Heart right ventricle (tissue), 16 donors: ENCODE measurements around the gene LIPH. TPM values are rescaled to one million over a fixed set of nuclear protein-coding genes. Genes with fewer than 3 reads are reported as not detected.

Experiments
- ATAC-seq, 8 donors: fragments of 200-7000 bp; cut with Tn5 transposase; one replicate each; pipeline ENCODE4 v1.9.1; 2020; ENCODE audit warnings: mild to moderate bottlenecking in 8 of 8, moderate library complexity in 8 of 8, moderate number of reproducible peaks in 1 of 8
- DNase-seq, 2 donors: peaks; one replicate each; pipeline ENCODE4 v3.0.0-alpha.2; 2020
- H3K27ac ChIP-seq, 10 donors: fragments of 200-600 bp; sonication (generic) in 2 of 10; one replicate each; pipeline versions ENCODE4 v1.5.0 to v1.8.0; 2020 to 2022; ENCODE audit warnings: mild to moderate bottlenecking in 3 of 10
- H3K27me3 ChIP-seq, 7 donors: fragments of 200-600 bp; one replicate each; pipeline ENCODE4 v1.8.0; 2021 to 2022; ENCODE audit warnings: mild to moderate bottlenecking in 2 of 7
- H3K36me3 ChIP-seq, 9 donors: fragments of 200-600 bp; sonication (generic) in 1 of 9; one replicate each; pipeline versions ENCODE4 v1.5.0 to v1.8.0; 2020 to 2022; ENCODE audit warnings: mild to moderate bottlenecking in 2 of 9
- H3K4me1 ChIP-seq, 9 donors: fragments of 200-600 bp; sonication (generic) in 1 of 9; one replicate each; pipeline versions ENCODE4 v1.5.0 to v1.8.0; 2020 to 2022; ENCODE audit warnings: mild to moderate bottlenecking in 4 of 9
- H3K4me3 ChIP-seq, 10 donors: fragments of 200-600 bp; sonication (generic) in 2 of 10; one replicate each; pipeline versions ENCODE4 v1.5.0 to v1.8.0; 2020 to 2022; ENCODE audit warnings: mild to moderate bottlenecking in 7 of 10, moderate library complexity in 2 of 10
- H3K9me3 ChIP-seq, 11 donors: fragments of 200-600 bp in 10 of 11; sonication (generic) in 2 of 11; one replicate each; pipeline versions ENCODE4 v1.5.0 to v1.8.0; 2013 to 2022; ENCODE audit warnings: mild to moderate bottlenecking in 2 of 11, control low read depth in 1 of 11, moderate library complexity in 1 of 11
- CTCF ChIP-seq, 9 donors: fragments of 200-600 bp; sonication (generic) in 2 of 9; IDR thresholded peaks; one replicate each; pipeline versions ENCODE4 v1.5.0 to v1.8.0; 2021 to 2022; ENCODE audit warnings: antibody characterized with exemption in 9 of 9, mild to moderate bottlenecking in 5 of 9, moderate library complexity in 1 of 9
- WGBS, 2 donors: extraction: QIAGEN DNeasy Blood & Tissue Kit; methylation state at CpG; one replicate each; pipeline ENCODE4 v1.1.7; 2013; ENCODE audit warnings: inconsistent platforms in 1 of 2; 5-methylcytosine and 5-hydroxymethylcytosine counted together
- intact Hi-C, 10 donors: fragments of 100-400 bp; cut with DNase I; formaldehyde crosslinking; loops; one replicate each; pipeline versions ENCODE4 v1.11.1 to v1.14.2; 2022
- polyA plus RNA-seq, 2 donors: library from polyadenylated mRNA; stranded (reverse); fragments of 200-250 nt; gene quantifications; one replicate each; pipeline ENCODE4 v1.2.3, GENCODE V29; 2013
- total RNA-seq, 10 donors: library from RNA; stranded (reverse); fragmentation: NEBNext Ultra II Directional in 3 of 10; extraction: Animal tissue kit (Norgen Biotek cat#: 25700) in 3 of 10; gene quantifications; one replicate each; pipeline versions ENCODE4 v1.2.1 to v1.2.4, GENCODE V29; 2021 to 2023
- donor health status: Arrhythmogenic right ventricular cardiomyopathy.
- donor health status: ischemic (EF 13 %, LVEDD 7.1; RV severe dilation, severe dysfunction).
- donor health status: healthy with polysubstance abuse.
- donor health status: DM: no; HTN: yes; CAD: no.
- donor health status: DM: no; HTN: no; CAD: no.
- donor health status: ischemic (EF 25% LVEDD 6.9; RV normal size, moderate dysfunction).
- donor health status: ischemic (EF 25% LVEDD 5.7; RV mildly dilated, moderate dysfunction).
- donor health status: healthy.
- donor health status: DM: yes; HTN: yes; CAD: no.
- donor health status: Ischemic cardiomyopathy.
- donor health status: ischemic (EF 35%, LVEDD 5.7; RV mildly dilated, moderate dysfunction).
- donor health status: nonischemic (EF 11% LVEDD 7.7; RV severe dilation, severe dysfunction).
- donor health status: DM: yes; HTN: yes; CAD: no.
- donor health status: PGD.
- donor health status: ischemic (EF 29% LVEDD 5.4; RV normal size, mild dysfunction).
- donor health status: nonischemic (EF 23%, LVEDD 6.1; RV moderate dilation, normal function).

Gene LIPH
- total and polyA plus RNA-seq, 12 donors = 0.12 to 1.7 (median 0.42) TPM; not detected in 2

DNA sequence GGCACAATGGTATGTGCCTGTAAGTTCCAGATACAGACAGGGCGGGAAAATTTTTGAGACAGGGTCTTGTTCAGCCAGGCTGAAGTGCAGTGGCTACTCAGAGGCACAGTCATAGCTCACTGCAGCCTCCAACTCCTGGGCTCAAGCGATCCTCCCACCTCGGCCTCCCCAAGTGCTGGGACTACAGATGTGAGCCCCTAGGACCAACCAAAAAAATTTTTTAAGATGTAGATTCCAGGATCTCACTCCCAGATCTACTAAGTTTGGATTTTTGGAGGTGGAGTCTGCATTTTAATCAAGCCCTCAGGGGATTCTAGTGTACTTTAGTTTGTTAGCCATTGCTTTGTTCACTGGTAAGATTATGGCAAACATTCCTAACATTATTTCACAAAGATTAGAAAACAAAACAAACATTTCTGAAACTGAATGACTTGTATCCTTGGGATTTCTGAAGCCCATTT lies 2.7 kb downstream of the LIPH start:
- no peak for DNase-seq
- ATAC-seq = peak in 4 of 8 donors; percentile 29 to 49 (median 40)
- Histone ChIP-seq H3K4me3 (no peak overlapping the region), H3K27me3 (no peaks in the 10 kb centered on the region), H3K9me3 (no peaks in the 10 kb centered on the region), H3K4me1 (peaks cover 0 to 5% (median 0%) of the 10 kb centered on the region in 9 donors), H3K36me3 (no peaks in the 10 kb centered on the region), H3K27ac (peak overlapping the region in 1 of 10 donors; percentile 34)
- no peak for TF ChIP-seq CTCF (IDR thresholded peaks at IDR 0.05)
- intact Hi-C loops = loop anchor here in 5 of 10 donors (10.0 kb wide), 3 partner anchors 45 to 195 kb away; partner anchors contain the start of gene MAP3K13 (in 1 of the 5)
- WGBS, 2 donors = 72 to 81% methylated on average over 3 of the region's 3 CpGs

- Histone ChIP-seq H3K36me3 (no peaks in the 10 kb centered on the region), H3K4me1 (peaks cover 0 to 5% (median 0%) of the 10 kb centered on the region in 9 donors), H3K27ac (peak overlapping the region in 3 of 10 donors; percentile 3 to 34 (median 5)), H3K27me3 (no peaks in the 10 kb centered on the region), H3K9me3 (no peaks in the 10 kb centered on the region), H3K4me3 (no peak overlapping the region)
- 46 to 59% methylated on average over 3 of the region's 3 CpGs for WGBS, 2 donors
- DNase-seq = peak in 1 of 2 donors; percentile 57
- peak in 7 of 8 donors; percentile 38 to 72 (median 50) for ATAC-seq
- intact Hi-C loops = no loop called here
- TF ChIP-seq CTCF (IDR thresholded peaks at IDR 0.05) = no peak
These were observed 3.3 kb downstream of the LIPH start for GRCh38 chr3:185549122-185549521.

DNA sequence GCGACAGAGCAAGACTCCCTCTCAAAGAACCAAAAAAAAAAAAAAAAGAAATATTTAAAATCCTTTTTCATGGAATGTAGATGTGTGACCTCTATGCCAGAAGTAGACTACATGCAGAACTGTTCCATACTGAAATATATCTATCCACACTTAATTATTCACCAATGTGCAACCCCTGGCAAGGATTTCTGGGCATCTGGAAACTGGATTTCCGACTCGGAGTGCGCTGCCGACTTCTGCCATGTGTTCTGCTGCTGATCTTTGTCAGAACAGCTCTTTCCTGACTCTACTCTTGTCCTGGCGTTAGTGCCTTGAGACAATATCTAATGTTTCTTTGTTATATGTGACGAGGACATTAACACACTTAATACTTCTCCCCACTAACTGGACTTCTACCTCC lies 11.7 kb downstream of the LIPH start:
- 85 to 86% methylated on average over 7 of the region's 7 CpGs for WGBS, 2 donors
- Histone ChIP-seq H3K9me3 (no peaks in the 10 kb centered on the region), H3K36me3 (no peaks in the 10 kb centered on the region), H3K4me3 (no peak overlapping the region), H3K27me3 (peaks cover 0 to 3% (median 0%) of the 10 kb centered on the region in 7 donors), H3K27ac (no peak overlapping the region), H3K4me1 (peaks cover 0 to 13% (median 0%) of the 10 kb centered on the region in 9 donors)
- TF ChIP-seq CTCF (IDR thresholded peaks at IDR 0.05) = no peak
- DNase-seq = no peak
- intact Hi-C loops = no loop called here
- no peak for ATAC-seq

- Histone ChIP-seq H3K9me3 (no peaks in the 10 kb centered on the region), H3K4me3 (no peak overlapping the region), H3K27me3 (peaks cover 0 to 3% (median 0%) of the 10 kb centered on the region in 7 donors), H3K36me3 (no peaks in the 10 kb centered on the region), H3K27ac (no peak overlapping the region), H3K4me1 (peaks cover 0 to 13% (median 0%) of the 10 kb centered on the region in 9 donors)
- 60 to 67% methylated on average over 2 of the region's 2 CpGs for WGBS, 2 donors
- DNase-seq (no peak), ATAC-seq (no peak)
- intact Hi-C loops = no loop called here
- TF ChIP-seq CTCF (IDR thresholded peaks at IDR 0.05) = no peak
These were observed 12.5 kb downstream of the LIPH start for GRCh38 chr3:185539934-185540333.
